ENCODE measurements around the gene F11R. TPM values are rescaled to one million over a fixed set of nuclear protein-coding genes. Genes with fewer than 3 reads are reported as not detected.

The F11R gene
- total and polyA plus RNA-seq, 4 donors: 25.8 to 80.4 (median 45.6) TPM

GRCh38 chr1:161044535-161044907 is 23.6 kb upstream of the F11R start:
- Histone ChIP-seq H3K4me1 (ENCODE audit: control insufficient read depth in 4 of 4, insufficient read depth in 4 of 4, low read length in 3 of 4) (peaks cover 3 to 25% (median 9%) of the 10 kb centered on the region in 4 donors), H3K36me3 (ENCODE audit: control insufficient read depth in 4 of 4, insufficient read depth in 3 of 4, low read depth in 1 of 4, low read length in 3 of 4) (peaks cover 2 to 33% (median 28%) of the 10 kb centered on the region in 4 donors), H3K9me3 (ENCODE audit: control insufficient read depth in 4 of 4, low read length in 3 of 4) (peaks cover 0 to 7% (median 2%) of the 10 kb centered on the region in 4 donors), H3K27me3 (ENCODE audit: control insufficient read depth in 4 of 4, insufficient read depth in 4 of 4, low read length in 3 of 4) (no peaks in the 10 kb centered on the region), H3K4me3 (ENCODE audit: low read depth in 1 of 3, low read length in 3 of 3) (peak overlapping the region; percentile 89 to 97 (median 91)), H3K9ac (ENCODE audit: low read depth in 1 of 2, low read length in 2 of 2) (peak overlapping the region; percentile 85 to 96), H3K27ac (ENCODE audit: low read depth in 1 of 2, low read length in 2 of 2) (peak overlapping the region; percentile 85 to 92)
- TF ChIP-seq CTCF (IDR thresholded peaks at IDR 0.05; ENCODE audit: low read depth, low read length, missing input control) (no peak), TAF1 (conservative IDR thresholded peaks at IDR 0.05) (no peak), SP1 (IDR thresholded peaks at IDR 0.05) (no peak), YY1 (IDR thresholded peaks at IDR 0.05) (no peak), REST (IDR thresholded peaks at IDR 0.05) (no peak), ATF3 (IDR thresholded peaks at IDR 0.05) (no peak), ZBTB33 (IDR thresholded peaks at IDR 0.05) (no peak), FOXA2 (IDR thresholded peaks at IDR 0.05) (no peak), EGR1 (IDR thresholded peaks at IDR 0.05; ENCODE audit: low read depth in 2 of 2) (no peak), JUND (IDR thresholded peaks at IDR 0.05) (no peak), HNF4A (conservative IDR thresholded peaks at IDR 0.05) (no peak), HNF4G (IDR thresholded peaks at IDR 0.05) (no peak), RAD21 (IDR thresholded peaks at IDR 0.05) (no peak), MAX (IDR thresholded peaks at IDR 0.05) (no peak), FOXA1 (IDR thresholded peaks at IDR 0.05) (no peak)
- no peak for DNase-seq (ENCODE audit: low spot score)

GRCh38 chr1:161039546-161039945 is 18.6 kb upstream of the F11R start:
- 88% methylated on average over 5 of the region's 5 CpGs for WGBS
- no peaks in the 10 kb centered on the region for H3K9me3 ChIP-seq (ENCODE audit: control insufficient read depth in 4 of 4, low read length in 3 of 4)
- H3K27ac ChIP-seq (ENCODE audit: low read depth in 1 of 2, low read length in 2 of 2): no peak overlapping the region
- peaks cover 2 to 37% (median 30%) of the 10 kb centered on the region in 4 donors for H3K36me3 ChIP-seq (ENCODE audit: control insufficient read depth in 4 of 4, insufficient read depth in 3 of 4, low read depth in 1 of 4, low read length in 3 of 4)
- TF ChIP-seq JUND (IDR thresholded peaks at IDR 0.05) (no peak), NR2F2 (IDR thresholded peaks at IDR 0.05) (no peak), RXRA (IDR thresholded peaks at IDR 0.05) (no peak), CTCF (IDR thresholded peaks at IDR 0.05; ENCODE audit: low read depth, low read length, missing input control) (no peak), GABPA (IDR thresholded peaks at IDR 0.05 in 1 of 2, conservative IDR thresholded peaks at IDR 0.05 in 1 of 2) (no peak)
- peaks cover 9 to 31% (median 18%) of the 10 kb centered on the region in 4 donors for H3K4me1 ChIP-seq (ENCODE audit: control insufficient read depth in 4 of 4, insufficient read depth in 4 of 4, low read length in 3 of 4)
- H3K9ac ChIP-seq (ENCODE audit: low read depth in 1 of 2, low read length in 2 of 2): no peak overlapping the region
- DNase-seq (ENCODE audit: low spot score): no peak
- no peak overlapping the region for H3K4me3 ChIP-seq (ENCODE audit: low read depth in 1 of 3, low read length in 3 of 3)
- no peaks in the 10 kb centered on the region for H3K27me3 ChIP-seq (ENCODE audit: control insufficient read depth in 4 of 4, insufficient read depth in 4 of 4, low read length in 3 of 4)

All from liver (tissue), 9 donors.